ENCODE results near the gene NT5C1B.

The NT5C1B gene

DNA sequence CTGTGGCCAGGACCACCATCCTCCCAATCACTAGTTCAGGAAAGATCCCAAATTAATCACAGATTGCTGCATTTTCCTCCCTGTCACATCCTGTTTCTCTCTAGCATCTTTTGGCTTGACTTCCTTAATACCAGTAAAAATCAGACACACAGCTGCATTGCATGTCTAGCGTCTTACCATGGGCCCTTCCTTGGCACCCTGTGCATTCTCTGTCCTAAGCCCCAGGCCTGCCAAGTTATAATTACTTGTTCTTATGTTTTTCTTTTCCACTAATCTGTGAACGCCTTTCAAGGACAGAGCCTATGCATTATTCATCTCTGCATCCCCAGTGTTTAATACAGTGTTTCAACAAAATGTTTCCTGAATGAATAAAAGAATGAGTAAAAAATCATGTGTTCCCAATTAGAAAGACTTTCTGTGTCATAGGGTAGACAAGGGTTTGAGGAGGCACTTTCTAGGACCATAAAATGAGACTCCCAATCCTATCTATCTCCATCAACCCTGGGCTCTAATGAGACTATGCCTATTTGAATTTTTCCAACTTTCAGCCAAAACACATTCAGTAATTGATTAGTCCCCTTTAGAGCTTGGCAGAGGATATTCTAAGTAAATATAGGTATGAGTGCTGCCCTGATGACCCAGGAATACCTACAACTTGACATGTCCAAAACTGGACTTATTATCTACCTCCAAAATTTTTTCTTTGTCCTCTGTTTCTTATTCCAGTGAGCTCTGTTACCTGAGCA, 10.3 kb upstream of the NT5C1B start:
- no peak for DNase-seq

- DNase-seq: no peak
Observed at GRCh38 chr2:18598848-18599484, 9.6 kb upstream of the NT5C1B start.

GRCh38 chr2:18597618-18598017, 8.2 kb upstream of the NT5C1B start:
- no peak for DNase-seq

DNA sequence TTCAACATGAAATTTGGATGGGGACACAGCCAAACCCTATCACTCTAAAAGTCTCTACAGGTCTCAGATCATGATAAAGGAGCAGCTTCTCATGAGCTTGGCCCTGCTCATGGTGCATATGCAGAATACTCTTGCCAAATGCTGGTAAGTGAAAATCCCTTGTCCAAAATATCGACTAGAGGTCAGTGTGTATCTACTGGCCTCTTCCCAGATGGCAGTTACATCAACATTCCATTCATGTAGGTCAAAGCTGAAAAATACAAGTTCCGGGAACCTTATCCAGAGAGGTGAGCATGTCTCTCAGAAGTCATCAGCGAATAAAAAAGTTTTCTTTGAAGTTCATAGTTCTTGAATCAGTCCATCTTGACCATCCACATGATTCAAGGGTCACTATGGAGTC, 7.6 kb upstream of the NT5C1B start:
- no peak for DNase-seq

GRCh38 chr2:18593496-18593895, 4.1 kb upstream of the NT5C1B start:
- no peak for DNase-seq

GRCh38 chr2:18592372-18592771, 3.0 kb upstream of the NT5C1B start:
- DNase-seq: no peak

DNA sequence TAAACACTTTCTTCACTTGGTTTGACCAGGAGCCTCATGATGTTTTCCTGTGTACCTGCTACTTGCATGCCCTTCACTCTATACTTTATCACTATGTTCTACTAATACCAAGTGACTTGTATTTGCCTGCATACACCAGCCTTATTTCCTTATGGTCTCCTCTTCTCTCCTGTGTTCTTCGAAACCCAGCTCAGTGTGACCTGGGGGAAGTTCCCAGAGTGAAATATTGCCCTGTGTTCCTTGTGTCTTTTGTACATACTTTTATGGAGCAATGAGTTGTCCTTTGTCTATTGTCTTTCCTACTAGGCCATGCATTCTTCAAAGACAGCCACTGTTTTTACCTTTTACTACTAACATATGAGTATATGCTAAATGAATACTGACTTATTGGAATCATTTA, 567 bp downstream of the NT5C1B start:
- no peak for DNase-seq

DNA sequence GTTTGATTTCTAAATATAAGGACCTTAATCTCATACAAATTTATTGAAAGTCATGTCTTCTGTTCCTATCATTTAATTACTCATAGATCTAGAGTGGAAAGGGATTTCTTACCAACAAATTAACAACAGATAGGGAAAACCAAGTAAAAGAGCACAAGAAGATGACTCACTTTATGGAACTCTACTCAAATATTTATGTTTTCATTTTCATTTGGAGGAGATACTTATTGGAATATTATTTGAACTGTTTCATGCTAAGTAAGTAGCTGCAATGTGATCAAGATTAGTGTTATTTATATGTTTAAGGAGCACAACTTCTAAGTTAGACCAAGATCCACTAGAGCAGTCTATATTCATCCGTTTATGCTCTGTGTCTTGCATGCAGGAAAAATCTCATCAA, 1.3 kb downstream of the NT5C1B start:
- DNase-seq: no peak

- DNase-seq: no peak
Observed at GRCh38 chr2:18585526-18585925, 3.8 kb downstream of the NT5C1B start.

DNA sequence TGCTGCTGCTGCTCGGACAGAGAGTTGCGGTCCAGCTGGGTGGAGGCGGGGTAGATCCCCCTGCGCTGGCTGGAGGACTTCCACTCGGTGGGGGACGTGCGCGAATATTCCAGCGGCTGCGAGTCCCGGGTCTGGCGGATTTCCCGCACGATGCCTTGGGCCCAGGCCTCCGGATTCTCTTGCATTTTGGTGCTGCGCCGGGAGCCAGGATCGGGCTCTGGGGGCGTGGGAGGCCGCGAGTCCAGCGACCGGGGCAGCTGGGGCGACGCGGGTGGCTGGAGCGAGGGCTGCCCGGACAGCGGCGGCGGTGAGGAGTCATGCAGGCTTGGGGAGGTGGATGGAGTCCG, 4.8 kb downstream of the NT5C1B start:
- no peak for DNase-seq

GRCh38 chr2:18583905-18584607, 5.3 kb downstream of the NT5C1B start:
- no peak for DNase-seq

GRCh38 chr2:18580606-18581005, 8.8 kb downstream of the NT5C1B start:
- no peak for DNase-seq

DNA sequence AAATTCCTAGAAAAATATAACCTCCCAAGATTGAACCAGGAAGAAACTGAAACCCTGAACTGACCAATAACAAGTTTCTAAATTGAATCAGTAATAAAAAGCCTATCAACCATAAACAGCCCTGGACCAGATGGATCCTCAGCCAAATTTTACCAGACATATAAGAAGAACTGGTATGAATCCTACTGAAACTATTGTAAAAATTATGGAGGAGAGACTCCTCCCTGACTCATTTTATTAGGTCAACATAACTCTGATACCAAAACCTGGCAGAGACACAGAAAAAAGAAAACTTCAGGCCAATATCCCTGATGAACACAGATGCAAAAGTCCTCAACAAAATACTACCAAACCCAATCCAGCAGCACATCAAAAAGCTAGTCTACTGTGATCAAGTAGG, 11.3 kb downstream of the NT5C1B start:
- DNase-seq: no peak

DNA sequence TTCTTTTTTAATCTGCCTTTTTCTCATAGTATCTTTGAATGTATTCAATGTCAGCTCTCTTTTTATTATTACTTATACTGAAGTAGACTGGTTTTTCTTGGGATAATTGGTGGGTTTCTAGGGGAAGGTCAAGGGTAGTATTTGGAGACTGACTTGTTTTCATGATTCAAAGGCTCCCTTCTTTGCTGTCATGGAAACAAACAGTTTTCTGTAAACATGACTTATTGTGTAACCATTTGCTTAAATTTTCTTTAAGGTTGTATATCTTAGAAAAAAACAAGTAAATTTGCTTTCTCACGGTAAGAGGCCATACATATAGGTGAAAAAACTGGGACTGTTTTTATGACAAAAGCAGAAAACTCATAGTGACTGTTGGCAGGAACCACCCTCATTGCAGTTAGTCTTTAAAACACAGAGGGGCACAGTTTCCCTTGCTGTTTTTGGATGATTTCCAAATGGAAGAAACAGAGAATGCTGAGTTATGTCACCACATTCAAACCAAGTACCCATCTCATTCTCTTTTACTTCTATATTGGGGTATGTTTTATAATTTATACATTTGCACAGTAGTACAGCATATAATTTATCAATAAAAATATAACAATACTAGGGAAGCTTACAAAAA, 23.1 kb downstream of the NT5C1B start:
- DNase-seq: no peak

DNA sequence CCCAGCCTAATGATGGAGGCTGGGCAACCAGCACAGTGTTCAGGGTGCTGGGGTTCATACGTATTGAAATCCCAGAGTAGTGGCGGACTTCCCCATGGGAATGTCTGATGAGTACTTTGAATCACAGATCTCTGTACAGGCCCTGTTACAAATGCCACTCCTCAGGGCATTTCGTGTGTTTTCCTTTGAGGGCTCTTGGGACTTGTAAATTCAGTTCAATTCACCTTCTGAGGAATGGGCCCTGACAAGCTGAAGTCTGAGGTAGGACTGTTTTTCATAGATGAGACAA, 28.6 kb downstream of the NT5C1B start:
- no peak for DNase-seq

DNA sequence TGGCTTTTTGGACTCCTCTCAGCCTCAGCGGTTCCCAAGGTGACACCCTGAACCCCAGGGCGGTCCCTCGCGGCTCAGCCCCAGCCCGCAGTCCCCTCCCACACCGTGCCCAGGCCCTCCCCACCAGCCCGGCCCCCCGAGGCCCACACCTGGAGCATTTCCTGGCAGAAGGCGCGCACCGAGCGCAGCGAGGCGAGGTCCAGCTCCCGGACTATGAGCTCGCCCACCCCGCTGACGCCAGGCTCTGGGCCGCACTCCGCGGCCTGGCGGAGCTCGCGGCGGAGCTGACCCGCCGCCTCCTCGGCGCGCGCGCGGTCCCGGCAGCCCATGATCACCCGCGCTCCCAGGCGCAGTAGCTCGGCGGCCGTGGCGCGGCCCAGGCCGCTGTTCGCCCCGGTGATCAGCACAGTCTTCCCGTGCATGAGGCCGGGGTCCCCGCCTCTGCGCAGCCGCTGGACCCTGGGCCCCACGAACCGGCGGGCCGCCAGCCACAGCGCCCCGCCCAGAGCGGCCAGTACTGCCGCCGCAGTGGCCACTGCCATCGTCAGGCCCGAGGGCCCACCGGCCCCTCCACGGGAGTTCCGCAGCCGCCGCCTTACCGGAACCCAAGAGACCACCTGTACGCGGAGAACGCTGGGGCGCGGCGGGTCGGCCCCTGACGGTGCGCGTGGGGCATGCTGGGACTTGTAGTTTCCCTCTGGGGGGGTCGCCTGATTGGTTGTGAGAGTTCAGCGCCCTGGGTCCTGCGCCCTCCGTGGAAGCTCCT, 29.2 kb downstream of the NT5C1B start, which contains the start of gene RDH14:
RDH14 (minus strand) TSS at position 623 of the 766 bp plus-strand sequence; CDS start at position 542, 81 bp downstream.
- DNase-seq: peak; percentile 94

GRCh38 chr2:18559531-18560030, 29.8 kb downstream of the NT5C1B start:
- DNase-seq: no peak

DNA sequence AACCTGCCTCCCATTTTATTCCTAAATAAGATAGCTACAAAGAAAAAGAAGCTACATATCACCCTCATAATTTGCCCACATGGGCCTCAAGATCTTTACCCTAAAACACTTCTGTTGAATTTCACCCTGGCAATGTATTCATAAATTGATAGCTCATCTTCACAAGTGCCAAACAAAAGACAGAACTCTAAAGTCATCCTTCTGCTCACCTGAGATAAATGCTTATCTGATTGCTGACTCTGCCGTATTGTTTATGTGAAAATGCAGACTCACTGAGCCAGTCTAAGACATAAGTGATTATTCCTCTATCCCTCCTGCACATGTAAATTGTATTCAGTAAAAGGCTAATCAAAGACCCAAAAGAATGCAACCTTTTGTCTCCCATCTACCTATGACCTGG, 30.9 kb downstream of the NT5C1B start:
- no peak for DNase-seq

GRCh38 chr2:18557121-18557520, 32.2 kb downstream of the NT5C1B start:
- no peak for DNase-seq

- no peak for DNase-seq
Observed at GRCh38 chr2:18552351-18553077, 36.9 kb downstream of the NT5C1B start.

GRCh38 chr2:18551623-18552022, 37.7 kb downstream of the NT5C1B start:
- DNase-seq: no peak

DNA sequence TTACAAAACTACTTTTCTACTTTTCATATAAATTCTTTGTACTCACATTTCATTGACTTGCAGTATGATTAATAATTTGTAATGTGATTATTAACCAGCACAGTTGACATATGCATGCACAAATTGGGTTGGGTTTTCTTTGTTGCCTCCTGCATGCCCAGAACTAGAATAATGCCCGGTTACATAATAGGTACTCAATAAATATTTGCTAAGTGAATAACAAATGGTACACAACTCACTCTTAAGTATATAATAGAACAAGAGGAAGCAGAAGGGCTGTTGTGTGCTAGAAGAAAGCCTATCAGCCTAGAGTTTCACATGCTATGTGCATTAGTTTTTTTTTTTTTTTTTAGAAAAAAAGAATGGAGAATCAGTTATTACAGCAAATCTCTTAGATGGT, 38.2 kb downstream of the NT5C1B start:
- no peak for DNase-seq
